ENCODE data around the gene NWD2.
"Not testable (repeated sequence)": the region's sequence is repeated elsewhere in the genome, so short reads cannot be mapped to it uniquely, and the experiment has no call there.

The NWD2 gene

GRCh38 chr4:37244583-37245390 is at the start of gene NWD2:
Gene NWD2 (plus strand): TSS chr4:37244743. CDS start chr4:37245068, 325 bp downstream.
- peak; percentile 13 for DNase-seq

- no peak for DNase-seq
Measured at GRCh38 chr4:37197899-37198298, 46.6 kb upstream of the NWD2 start.

- DNase-seq = not testable (repeated sequence)
Measured at GRCh38 chr4:37204740-37205139, 39.8 kb upstream of the NWD2 start.

GRCh38 chr4:37216209-37216608 is 28.3 kb upstream of the NWD2 start:
- DNase-seq = no peak

- peak; percentile 96 for DNase-seq
Measured at GRCh38 chr4:37219242-37219641, 25.3 kb upstream of the NWD2 start.

GRCh38 chr4:37219990-37220389 is 24.6 kb upstream of the NWD2 start:
- no peak for DNase-seq

GRCh38 chr4:37220685-37221084 is 23.9 kb upstream of the NWD2 start:
- no peak for DNase-seq

- no peak for DNase-seq
Measured at GRCh38 chr4:37223732-37224131, 20.8 kb upstream of the NWD2 start.

- DNase-seq = no peak
Measured at GRCh38 chr4:37224854-37225253, 19.7 kb upstream of the NWD2 start.

GRCh38 chr4:37225778-37226177 is 18.8 kb upstream of the NWD2 start:
- no peak for DNase-seq

GRCh38 chr4:37232315-37232714 is 12.2 kb upstream of the NWD2 start:
- DNase-seq = no peak

- no peak for DNase-seq
Measured at GRCh38 chr4:37236165-37236564, 8.4 kb upstream of the NWD2 start.

GRCh38 chr4:37241647-37242046 is 2.9 kb upstream of the NWD2 start:
- no peak for DNase-seq

GRCh38 chr4:37243051-37243450 is 1.5 kb upstream of the NWD2 start:
- no peak for DNase-seq

GRCh38 chr4:37243722-37244582 is 591 bp upstream of the NWD2 start:
- no peak for DNase-seq

GRCh38 chr4:37245391-37245954 is 930 bp downstream of the NWD2 start:
- no peak for DNase-seq

- peak; percentile 14 for DNase-seq
Measured at GRCh38 chr4:37246891-37247290, 2.3 kb downstream of the NWD2 start.

- no peak for DNase-seq
Measured at GRCh38 chr4:37258221-37258620, 13.7 kb downstream of the NWD2 start.

- DNase-seq = no peak
Measured at GRCh38 chr4:37268319-37268718, 23.8 kb downstream of the NWD2 start.

GRCh38 chr4:37279121-37279520 is 34.6 kb downstream of the NWD2 start:
- DNase-seq = no peak

- no peak for DNase-seq
Measured at GRCh38 chr4:37279894-37280592, 35.5 kb downstream of the NWD2 start.

- DNase-seq = no peak
Measured at GRCh38 chr4:37299468-37299867, 54.9 kb downstream of the NWD2 start.

- DNase-seq = no peak
Measured at GRCh38 chr4:37304612-37305011, 60.1 kb downstream of the NWD2 start.
